ENCODE data around the gene MSL1. TPM values are rescaled to one million over a fixed set of nuclear protein-coding genes. Genes with fewer than 3 reads are reported as not detected.

MSL1 gene
- total and polyA plus RNA-seq, 9 of the 15 experiments (the other 6 are each of a cell fraction or from before 2014, with no cell fraction given) = 13.8 to 120 (median 61.9) TPM

DNA sequence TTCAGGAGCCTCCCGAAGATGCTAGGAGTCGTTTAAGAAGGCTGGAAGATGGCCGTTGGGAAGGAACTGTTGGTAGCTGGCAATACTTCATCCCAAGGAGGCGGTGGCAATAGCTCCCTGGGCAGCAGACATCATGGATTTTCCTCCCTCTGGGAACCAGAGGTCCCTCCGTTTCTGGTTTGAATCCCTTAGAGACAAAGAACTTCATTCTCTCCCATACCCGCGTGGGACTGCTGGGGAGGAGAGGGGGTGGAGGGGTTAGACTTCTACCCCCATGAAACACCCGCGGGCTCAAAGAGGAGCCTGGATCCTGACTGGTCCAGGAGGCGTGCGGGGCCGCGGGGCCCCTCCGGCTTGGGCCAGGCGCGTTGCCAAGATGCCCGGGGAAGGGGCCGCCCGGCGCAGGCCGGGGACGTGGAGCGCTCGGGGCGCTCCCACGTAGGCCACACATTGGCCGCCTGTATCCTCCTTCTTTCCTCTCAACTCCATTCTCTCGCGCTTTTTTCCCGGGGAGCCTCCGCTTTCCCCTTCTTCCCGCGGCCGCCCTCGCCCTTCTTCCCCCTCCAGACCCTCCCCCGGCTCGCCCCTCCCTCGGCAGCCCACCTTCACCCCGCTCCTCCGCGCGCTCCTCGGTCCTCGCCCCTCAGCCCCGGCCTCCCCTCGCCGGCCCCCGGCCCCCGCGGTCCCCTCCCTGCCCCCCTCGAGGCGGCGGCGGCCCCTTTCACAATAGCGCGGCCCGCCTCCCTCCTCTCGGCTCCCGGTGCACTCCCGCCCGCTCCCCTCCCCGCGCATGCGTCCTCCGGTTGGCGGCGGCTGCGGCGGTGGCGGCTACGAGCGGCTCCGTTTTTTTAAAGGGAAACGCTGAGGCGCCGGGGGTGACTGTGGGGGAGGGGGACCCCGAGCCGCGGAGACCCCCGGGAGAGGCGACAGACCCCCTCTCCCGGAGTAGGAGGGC lies at the start of gene MSL1 (continued):
- TF ChIP-seq, protein P1, sequence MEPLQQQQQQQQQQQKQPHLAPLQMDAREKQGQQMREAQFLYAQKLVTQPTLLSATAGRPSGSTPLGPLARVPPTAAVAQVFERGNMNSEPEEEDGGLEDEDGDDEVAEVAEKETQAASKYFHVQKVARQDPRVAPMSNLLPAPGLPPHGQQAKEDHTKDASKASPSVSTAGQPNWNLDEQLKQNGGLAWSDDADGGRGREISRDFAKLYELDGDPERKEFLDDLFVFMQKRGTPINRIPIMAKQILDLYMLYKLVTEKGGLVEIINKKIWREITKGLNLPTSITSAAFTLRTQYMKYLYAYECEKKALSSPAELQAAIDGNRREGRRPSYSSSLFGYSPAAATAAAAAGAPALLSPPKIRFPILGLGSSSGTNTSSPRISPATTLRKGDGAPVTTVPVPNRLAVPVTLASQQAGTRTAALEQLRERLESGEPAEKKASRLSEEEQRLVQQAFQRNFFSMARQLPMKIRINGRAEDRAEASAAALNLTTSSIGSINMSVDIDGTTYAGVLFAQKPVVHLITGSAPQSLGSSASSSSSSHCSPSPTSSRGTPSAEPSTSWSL (CRISPR knock-in tag; IDR thresholded peaks at IDR 0.05; ENCODE audit: borderline replicate concordance) = no peak
- no peak for TF ChIP-seq NELFE (IDR thresholded peaks at IDR 0.05; ENCODE audit: insufficient read depth, insufficient read length)
- TF ChIP-seq NFIC (IDR thresholded peaks at IDR 0.05) = peak; percentile 63
- TF ChIP-seq RBM14 (IDR thresholded peaks at IDR 0.05; ENCODE audit: borderline replicate concordance, insufficient read depth, low read depth, low read length) = no peak
- no peak for TF ChIP-seq LCOR (CRISPR knock-in tag; IDR thresholded peaks at IDR 0.05)
- TF ChIP-seq NR2C1 (IDR thresholded peaks at IDR 0.05) = no peak
- TF ChIP-seq NR2C1 (tag; IDR thresholded peaks at IDR 0.05) = no peak
- TF ChIP-seq EZH2 (IDR thresholded peaks at IDR 0.05; ENCODE audit: borderline replicate concordance, low read depth, low read length) = no peak
- no peak for TF ChIP-seq ZNF263 (CRISPR knock-in tag; IDR thresholded peaks at IDR 0.05; ENCODE audit: borderline replicate concordance)
- TF ChIP-seq PML (IDR thresholded peaks at IDR 0.05; ENCODE audit: low read length) = no peak
- no peak for TF ChIP-seq SIRT6 (IDR thresholded peaks at IDR 0.05; ENCODE audit: low read depth, low read length)
- no peak for TF ChIP-seq HIVEP1 (CRISPR knock-in tag; IDR thresholded peaks at IDR 0.05)
- no peak for TF ChIP-seq CBFB (CRISPR knock-in tag; IDR thresholded peaks at IDR 0.05)
- no peak for TF ChIP-seq ZBTB8A (IDR thresholded peaks at IDR 0.05; ENCODE audit: partially characterized antibody)
- peak in 1 of 2 experiments; percentile 42; a peak in 1 of 4 replicates for TF ChIP-seq MNT (conservative IDR thresholded peaks at IDR 0.05)
- TF ChIP-seq ZSCAN29 (IDR thresholded peaks at IDR 0.05) = no peak
- TF ChIP-seq ZNF212 (CRISPR knock-in tag; IDR thresholded peaks at IDR 0.05) = no peak
- TF ChIP-seq, protein P2, sequence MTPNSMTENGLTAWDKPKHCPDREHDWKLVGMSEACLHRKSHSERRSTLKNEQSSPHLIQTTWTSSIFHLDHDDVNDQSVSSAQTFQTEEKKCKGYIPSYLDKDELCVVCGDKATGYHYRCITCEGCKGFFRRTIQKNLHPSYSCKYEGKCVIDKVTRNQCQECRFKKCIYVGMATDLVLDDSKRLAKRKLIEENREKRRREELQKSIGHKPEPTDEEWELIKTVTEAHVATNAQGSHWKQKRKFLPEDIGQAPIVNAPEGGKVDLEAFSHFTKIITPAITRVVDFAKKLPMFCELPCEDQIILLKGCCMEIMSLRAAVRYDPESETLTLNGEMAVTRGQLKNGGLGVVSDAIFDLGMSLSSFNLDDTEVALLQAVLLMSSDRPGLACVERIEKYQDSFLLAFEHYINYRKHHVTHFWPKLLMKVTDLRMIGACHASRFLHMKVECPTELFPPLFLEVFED (CRISPR knock-in tag; conservative IDR thresholded peaks at IDR 0.05) = no peak
- TF ChIP-seq ZBTB26 (CRISPR knock-in tag; IDR thresholded peaks at IDR 0.05) = no peak
- no peak for TF ChIP-seq XRCC4 (IDR thresholded peaks at IDR 0.05; ENCODE audit: extremely low read depth, insufficient read depth, insufficient read length)
- TF ChIP-seq ZNF133 (CRISPR knock-in tag; IDR thresholded peaks at IDR 0.05) = no peak
- no peak for TF ChIP-seq HNRNPL (IDR thresholded peaks at IDR 0.05; ENCODE audit: low read depth, low read length)
- no peak for TF ChIP-seq ZNF12 (CRISPR knock-in tag; IDR thresholded peaks at IDR 0.05)
- TF ChIP-seq ZNF586 (CRISPR knock-in tag; conservative IDR thresholded peaks at IDR 0.05) = no peak; the same call in 1 of the 2 replicates
